ENCODE measurements around the gene ZSCAN12. TPM values are rescaled to one million over a fixed set of nuclear protein-coding genes. Genes with fewer than 3 reads are reported as not detected.
A peak's percentile ranks its signal among the peaks of the same experiment; 100 is the strongest.

ZSCAN12 gene
- total RNA-seq, 3 donors from 2014 or later: 4.3 to 6.9 (median 5.0) TPM

DNA sequence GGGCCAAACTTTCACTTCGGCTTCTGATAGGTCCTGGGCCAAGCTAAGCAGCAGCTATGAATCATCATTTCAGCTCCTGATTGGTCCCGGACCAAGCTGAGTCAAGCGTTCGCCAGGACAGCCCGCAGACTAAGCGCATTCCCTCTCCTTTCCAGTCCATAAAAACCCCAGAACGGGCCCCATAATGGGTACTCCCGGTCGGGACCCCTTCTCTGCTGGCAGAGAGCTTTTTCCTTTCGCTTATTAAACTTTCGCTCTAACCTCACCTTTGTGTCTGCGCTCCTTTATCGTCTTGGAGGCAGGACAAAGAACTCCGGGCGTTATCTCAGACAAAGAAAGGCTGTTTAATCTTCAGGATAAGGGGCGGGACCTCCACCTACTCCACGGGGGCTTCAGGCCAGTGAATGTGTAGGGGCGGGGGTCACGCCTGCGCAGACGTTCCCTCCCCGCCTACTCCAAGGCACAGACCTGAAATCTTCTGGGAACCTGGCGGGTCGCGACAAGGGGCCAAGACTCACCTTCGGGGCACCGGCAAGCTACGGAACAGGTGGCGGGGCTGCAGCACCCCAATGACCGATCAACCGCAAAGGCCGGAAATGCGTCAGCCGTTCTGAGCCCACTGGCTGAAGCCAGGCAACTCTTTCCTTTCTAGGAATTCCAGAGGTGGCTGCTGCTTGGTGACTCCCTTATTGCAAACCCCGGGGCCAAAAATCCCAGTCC, 63.8 kb downstream of the ZSCAN12 start, which contains the start of gene ZSCAN31:
Gene ZSCAN31 (minus strand): TSS at position 585 of the 720 bp plus-strand sequence. CDS start 6,465 bp downstream, outside the sequence.
- peak; percentile 91 to 97 (median 95) for DNase-seq
- H3K4me1 ChIP-seq (ENCODE audit: low read depth): peaks cover 18% of the 10 kb centered on the region
- H3K4me3 ChIP-seq: peak within 1 kb of the TSS; percentile 56
- TF ChIP-seq, protein P1, sequence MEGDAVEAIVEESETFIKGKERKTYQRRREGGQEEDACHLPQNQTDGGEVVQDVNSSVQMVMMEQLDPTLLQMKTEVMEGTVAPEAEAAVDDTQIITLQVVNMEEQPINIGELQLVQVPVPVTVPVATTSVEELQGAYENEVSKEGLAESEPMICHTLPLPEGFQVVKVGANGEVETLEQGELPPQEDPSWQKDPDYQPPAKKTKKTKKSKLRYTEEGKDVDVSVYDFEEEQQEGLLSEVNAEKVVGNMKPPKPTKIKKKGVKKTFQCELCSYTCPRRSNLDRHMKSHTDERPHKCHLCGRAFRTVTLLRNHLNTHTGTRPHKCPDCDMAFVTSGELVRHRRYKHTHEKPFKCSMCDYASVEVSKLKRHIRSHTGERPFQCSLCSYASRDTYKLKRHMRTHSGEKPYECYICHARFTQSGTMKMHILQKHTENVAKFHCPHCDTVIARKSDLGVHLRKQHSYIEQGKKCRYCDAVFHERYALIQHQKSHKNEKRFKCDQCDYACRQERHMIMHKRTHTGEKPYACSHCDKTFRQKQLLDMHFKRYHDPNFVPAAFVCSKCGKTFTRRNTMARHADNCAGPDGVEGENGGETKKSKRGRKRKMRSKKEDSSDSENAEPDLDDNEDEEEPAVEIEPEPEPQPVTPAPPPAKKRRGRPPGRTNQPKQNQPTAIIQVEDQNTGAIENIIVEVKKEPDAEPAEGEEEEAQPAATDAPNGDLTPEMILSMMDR (IDR thresholded peaks at IDR 0.05): no peak
- H3K36me3 ChIP-seq (ENCODE audit: low read depth): no peaks in the 10 kb centered on the region
- ATAC-seq: peak; percentile 94
- no peaks in the 10 kb centered on the region for H3K9me3 ChIP-seq
- intact Hi-C loops (cut with DNase I, micrococcal nuclease): no loop called here

- Histone ChIP-seq H3K4me3 (peak overlapping the region; percentile 56), H3K9me3 (no peaks in the 10 kb centered on the region), H3K36me3 (ENCODE audit: low read depth) (no peaks in the 10 kb centered on the region), H3K4me1 (ENCODE audit: low read depth) (peaks cover 18% of the 10 kb centered on the region)
- peak in 1 of 3 donors; percentile 33 for DNase-seq
- peak; percentile 3 for ATAC-seq
- TF ChIP-seq, protein P1 (IDR thresholded peaks at IDR 0.05): no peak
- intact Hi-C loops (cut with DNase I, micrococcal nuclease): no loop called here
Observed at GRCh38 chr6:28335040-28335563, 64.4 kb downstream of the ZSCAN12 start.

- TF ChIP-seq, protein P1 (IDR thresholded peaks at IDR 0.05): no peak
- H3K4me1 ChIP-seq (ENCODE audit: low read depth): peaks cover 18% of the 10 kb centered on the region
- ATAC-seq (no peak), DNase-seq (no peak)
- no peaks in the 10 kb centered on the region for H3K9me3 ChIP-seq
- H3K36me3 ChIP-seq (ENCODE audit: low read depth): no peaks in the 10 kb centered on the region
- H3K4me3 ChIP-seq: no peak overlapping the region
- intact Hi-C loops (cut with DNase I, micrococcal nuclease): no loop called here
Observed at GRCh38 chr6:28334286-28335039, 65.1 kb downstream of the ZSCAN12 start.

DNA sequence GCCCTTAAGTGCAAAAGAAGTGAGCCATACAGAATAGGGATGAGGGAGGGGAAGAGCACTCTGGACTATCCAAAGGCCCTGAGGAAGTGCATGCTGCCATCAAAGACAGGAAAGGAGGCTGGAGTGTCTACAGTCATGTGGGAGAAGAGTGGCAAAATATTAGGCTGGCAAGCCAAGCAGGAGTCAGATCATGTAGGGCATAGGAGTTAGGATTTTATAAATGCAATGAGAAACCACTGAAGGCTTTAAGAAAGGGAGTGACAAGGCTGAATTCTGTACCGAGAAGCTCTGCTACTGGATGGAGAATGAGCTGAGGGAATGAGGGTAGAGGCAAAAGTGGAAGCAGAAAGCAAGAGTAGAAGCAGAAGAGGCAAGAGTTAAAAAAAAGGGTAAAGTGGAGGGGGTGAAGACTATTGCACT, 65.9 kb downstream of the ZSCAN12 start:
- H3K4me3 ChIP-seq: no peak overlapping the region
- TF ChIP-seq, protein P1 (IDR thresholded peaks at IDR 0.05): no peak
- no peak for DNase-seq
- peaks cover 18% of the 10 kb centered on the region for H3K4me1 ChIP-seq (ENCODE audit: low read depth)
- intact Hi-C loops (cut with DNase I, micrococcal nuclease): no loop called here
- no peaks in the 10 kb centered on the region for H3K36me3 ChIP-seq (ENCODE audit: low read depth)
- peaks cover 3% of the 10 kb centered on the region for H3K9me3 ChIP-seq
- ATAC-seq: no peak

- intact Hi-C loops (cut with DNase I, micrococcal nuclease): no loop called here
- no peak for ATAC-seq
Observed at GRCh38 chr6:28333047-28333446, 66.5 kb downstream of the ZSCAN12 start.

More at GRCh38 chr6:28333047-28333446, 66.5 kb downstream of the ZSCAN12 start:
- DNase-seq: no peak
- Histone ChIP-seq H3K36me3 (ENCODE audit: low read depth) (no peaks in the 10 kb centered on the region), H3K4me3 (no peak overlapping the region), H3K4me1 (ENCODE audit: low read depth) (peaks cover 18% of the 10 kb centered on the region), H3K9me3 (peaks cover 7% of the 10 kb centered on the region)
- TF ChIP-seq, protein P1 (IDR thresholded peaks at IDR 0.05): no peak
